Measurements from ENCODE around the gene MAPK8.

Gene MAPK8

GRCh38 chr10:48472501-48473069 lies 166.1 kb downstream of the MAPK8 start:
- no peak for DNase-seq (ENCODE audit: low read depth in 3 of 3, low spot score in 1 of 3)

- no peak for DNase-seq (ENCODE audit: low read depth in 3 of 3, low spot score in 1 of 3)
Measured at GRCh38 chr10:48473704-48474103, 167.2 kb downstream of the MAPK8 start.

DNA sequence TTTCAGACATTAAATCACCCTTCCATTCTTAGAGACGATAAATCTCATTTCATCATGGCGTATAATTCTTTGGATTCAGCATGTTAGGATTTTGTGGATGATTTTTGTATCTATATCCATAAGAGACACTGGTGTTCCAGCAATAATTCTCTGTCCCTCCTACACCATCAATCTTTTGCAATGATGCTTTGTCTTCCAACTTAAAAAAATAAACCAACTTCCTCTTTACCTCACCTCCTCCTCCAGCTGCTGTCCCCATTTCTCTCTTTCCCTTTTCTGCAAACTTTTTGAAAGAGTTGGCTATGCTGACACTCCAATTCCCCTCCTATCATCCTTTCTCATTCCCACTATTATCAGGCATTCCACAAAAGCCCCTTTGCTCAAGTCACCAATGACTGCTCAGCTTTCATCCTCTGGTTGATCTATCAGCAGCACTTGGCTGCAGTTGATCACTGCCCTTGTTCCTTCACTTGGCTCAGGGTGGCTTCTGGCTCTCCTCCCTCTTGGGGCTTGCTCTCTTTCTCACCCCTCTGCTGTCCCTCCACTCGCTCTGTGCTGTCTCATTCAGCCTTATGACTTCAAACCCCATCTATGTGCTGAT lies 168.4 kb downstream of the MAPK8 start:
- DNase-seq (ENCODE audit: low read depth in 3 of 3, low spot score in 1 of 3): no peak

DNA sequence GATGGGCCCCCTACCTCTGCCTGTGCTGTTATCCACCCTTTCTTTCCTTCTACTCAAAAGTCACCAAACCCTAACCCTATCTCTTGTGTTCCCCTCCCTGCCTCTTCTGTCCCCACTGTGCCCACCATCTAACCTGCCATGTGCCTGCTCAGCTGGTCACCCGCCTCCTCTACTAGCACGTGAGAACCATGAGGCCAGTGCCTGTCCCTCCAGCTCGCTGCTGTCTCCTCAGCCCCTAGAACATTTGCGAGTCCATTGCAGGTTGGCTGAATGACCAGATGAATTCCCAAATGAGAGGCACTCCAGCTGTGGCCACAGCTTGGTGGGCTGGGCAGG lies 169.4 kb downstream of the MAPK8 start:
- DNase-seq (ENCODE audit: low read depth in 3 of 3, low spot score in 1 of 3): no peak

GRCh38 chr10:48476279-48476982 lies 170.0 kb downstream of the MAPK8 start:
- DNase-seq (ENCODE audit: low read depth in 3 of 3, low spot score in 1 of 3): no peak

- DNase-seq (ENCODE audit: low read depth in 3 of 3, low spot score in 1 of 3): no peak
Measured at GRCh38 chr10:48477141-48477540, 170.7 kb downstream of the MAPK8 start.

DNA sequence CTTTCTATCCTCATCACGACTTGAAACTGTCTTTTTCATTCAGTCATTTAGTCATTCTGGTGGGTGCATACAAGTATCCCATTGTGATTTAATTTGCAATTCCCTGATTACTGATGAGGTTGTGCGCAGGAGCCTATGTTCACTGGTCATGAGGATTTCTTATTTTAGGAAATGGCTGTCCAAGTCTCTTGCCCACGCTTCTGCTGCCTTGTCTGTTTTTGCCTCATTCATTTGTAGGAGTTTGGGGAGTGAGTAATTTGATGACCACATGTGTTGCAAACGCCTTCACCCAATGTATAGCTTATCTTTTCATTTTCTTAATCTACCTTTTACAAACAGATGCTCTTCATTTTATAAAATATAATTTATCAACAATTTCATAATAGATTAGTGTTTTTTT lies 171.1 kb downstream of the MAPK8 start:
- no peak for DNase-seq (ENCODE audit: low read depth in 3 of 3, low spot score in 1 of 3)

DNA sequence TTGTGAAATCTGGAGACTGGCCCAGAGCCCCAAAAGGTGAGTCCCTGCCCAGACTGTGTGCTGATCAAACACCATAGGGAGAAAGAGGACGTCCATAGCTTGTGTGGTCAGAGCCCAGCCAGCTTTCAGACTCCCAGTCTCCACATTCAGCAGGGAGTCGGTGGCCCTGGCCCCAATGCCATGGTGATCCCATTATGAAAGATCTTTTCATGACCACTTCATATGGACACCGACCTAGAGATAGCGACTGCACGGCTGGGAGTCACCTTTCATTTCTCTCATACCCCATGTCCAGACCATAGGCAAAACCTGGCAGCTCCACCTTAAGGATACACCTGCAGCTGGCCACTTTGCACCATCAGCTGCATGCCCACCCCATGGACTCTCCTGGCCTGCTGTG lies 172.0 kb downstream of the MAPK8 start:
- DNase-seq (ENCODE audit: low read depth in 3 of 3, low spot score in 1 of 3): no peak

- no peak for DNase-seq (ENCODE audit: low read depth in 3 of 3, low spot score in 1 of 3)
Measured at GRCh38 chr10:48478980-48479811, 172.7 kb downstream of the MAPK8 start.

DNA sequence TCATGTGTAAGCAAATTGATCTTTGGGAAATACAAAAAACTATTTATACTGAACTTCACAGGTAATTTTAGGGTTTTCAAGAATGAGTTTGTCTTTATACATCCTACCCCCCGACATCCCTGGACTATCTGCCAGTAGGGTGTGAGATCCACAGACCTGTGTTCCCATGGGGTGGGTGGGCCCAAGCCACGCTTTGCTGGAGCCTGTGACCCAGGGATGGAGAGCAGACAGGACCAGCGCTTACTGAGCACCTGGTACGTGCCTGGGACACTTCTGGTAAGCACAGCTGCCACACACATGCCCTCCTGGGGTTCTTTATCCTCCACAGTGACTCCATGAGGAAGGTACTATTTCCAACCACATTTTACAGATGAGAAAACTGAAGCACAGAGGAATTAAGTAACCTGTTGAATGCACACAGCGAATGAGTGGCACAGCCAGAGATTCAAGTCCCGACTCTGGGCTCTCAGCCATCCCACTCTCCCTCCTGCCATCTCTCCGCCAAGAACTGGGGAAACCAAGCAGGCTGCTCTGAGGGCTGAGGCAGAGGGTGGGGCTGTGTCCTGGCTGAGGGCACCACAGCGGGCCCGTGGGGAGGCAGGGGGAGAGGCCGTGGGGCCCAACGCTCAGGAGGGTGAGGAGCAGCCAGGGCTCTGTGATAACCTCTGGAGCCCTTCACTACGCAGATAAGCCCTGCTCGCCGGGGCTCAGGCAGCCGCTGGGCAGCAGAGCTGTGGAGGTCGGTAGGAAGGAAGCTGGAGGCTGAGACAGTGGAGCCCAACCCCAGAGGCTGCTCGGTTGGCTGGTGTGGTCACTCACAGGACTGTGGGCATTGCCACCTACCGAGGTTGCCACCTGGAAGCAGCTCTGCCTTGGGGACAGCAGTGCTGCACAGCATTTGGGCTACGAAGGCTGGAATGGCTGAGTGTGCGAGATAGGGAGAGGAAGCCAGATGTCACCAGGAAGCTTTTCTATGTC lies 174.2 kb downstream of the MAPK8 start:
- no peak for DNase-seq (ENCODE audit: low read depth in 3 of 3, low spot score in 1 of 3)

DNA sequence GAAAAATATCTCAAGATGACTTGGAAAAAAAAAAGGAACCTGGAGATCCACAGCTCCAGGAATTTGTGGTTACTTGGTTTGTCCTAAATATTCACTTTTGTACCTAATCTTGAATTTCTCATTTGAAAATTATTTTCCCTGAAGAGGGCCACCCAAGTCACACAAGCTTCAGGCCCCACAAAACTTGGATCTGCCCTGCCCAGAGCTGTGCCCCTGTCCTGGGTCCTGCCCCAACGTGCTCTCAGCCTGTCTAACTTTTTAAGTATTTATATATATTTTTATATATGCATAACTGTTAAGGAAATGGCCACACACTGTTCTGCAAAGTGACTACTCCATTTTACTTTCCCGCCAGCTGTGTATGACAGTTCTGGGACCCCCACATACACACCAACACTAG lies 174.9 kb downstream of the MAPK8 start:
- no peak for DNase-seq (ENCODE audit: low read depth in 3 of 3, low spot score in 1 of 3)

- no peak for DNase-seq (ENCODE audit: low read depth in 3 of 3, low spot score in 1 of 3)
Measured at GRCh38 chr10:48482207-48482606, 175.7 kb downstream of the MAPK8 start.

GRCh38 chr10:48484911-48485310 lies 178.4 kb downstream of the MAPK8 start:
- no peak for DNase-seq (ENCODE audit: low read depth in 3 of 3, low spot score in 1 of 3)

DNA sequence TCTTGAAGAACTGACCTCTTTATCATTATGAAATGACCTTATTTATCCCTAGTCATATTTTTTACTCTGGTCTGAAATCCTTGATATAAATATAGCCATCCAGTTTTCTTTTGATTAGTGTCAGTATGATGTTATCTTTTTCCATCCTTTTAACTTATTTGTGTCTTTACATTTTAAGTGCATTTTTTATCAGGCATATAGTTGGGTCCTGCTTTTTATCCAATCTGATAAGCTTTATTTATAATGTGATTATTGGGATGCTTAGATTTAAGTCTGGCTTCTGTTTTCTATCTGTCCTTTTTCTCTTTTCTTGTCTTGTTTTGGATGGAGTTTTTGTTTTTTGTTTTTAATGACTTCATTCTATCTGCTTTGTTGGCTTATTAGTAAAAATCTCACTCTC lies 179.2 kb downstream of the MAPK8 start:
- DNase-seq (ENCODE audit: low read depth in 3 of 3, low spot score in 1 of 3): no peak

DNA sequence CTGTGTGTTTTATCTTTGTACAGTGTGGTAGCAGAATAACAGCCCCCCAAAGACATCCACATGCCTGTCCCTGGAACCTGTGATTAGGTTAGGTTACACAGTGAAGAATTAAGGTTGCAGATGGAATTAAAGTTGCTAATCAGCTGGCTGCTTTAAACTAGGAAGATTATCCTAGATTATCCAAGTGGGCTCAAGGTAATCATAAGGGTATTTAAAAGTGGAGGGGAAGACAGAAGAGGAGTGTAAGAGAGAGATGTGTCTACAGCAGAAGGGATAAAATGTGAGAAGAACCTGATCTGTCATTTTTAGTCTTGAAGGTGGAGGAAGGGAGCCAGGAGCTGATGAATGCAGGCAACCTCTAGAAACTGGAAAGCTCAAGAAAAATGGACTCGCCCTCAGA lies 180.8 kb downstream of the MAPK8 start:
- DNase-seq (ENCODE audit: low read depth in 3 of 3, low spot score in 1 of 3): no peak
